GM21529 (cell line): Measurements from ENCODE around the gene LHFPL2.

ENCODE experiments used
- ATAC-seq: cut with Tn5 transposase; IDR thresholded peaks from one replicate; pipeline ENCODE4 v1.9.1; 2021; ENCODE audit not compliant: unreplicated experiment

Gene LHFPL2

GRCh38 chr5:78547183-78547582 is 101.4 kb downstream of the LHFPL2 start:
- ATAC-seq: no peak

GRCh38 chr5:78546276-78546996 is 102.1 kb downstream of the LHFPL2 start:
- ATAC-seq: no peak

- ATAC-seq: no peak
Observed at GRCh38 chr5:78545406-78545805, 103.2 kb downstream of the LHFPL2 start.

- no peak for ATAC-seq
Observed at GRCh38 chr5:78544561-78545201, 103.9 kb downstream of the LHFPL2 start.

GRCh38 chr5:78543916-78544315 is 104.7 kb downstream of the LHFPL2 start:
- ATAC-seq: no peak

GRCh38 chr5:78543292-78543691 is 105.3 kb downstream of the LHFPL2 start:
- no peak for ATAC-seq

GRCh38 chr5:78542321-78542840 is 106.2 kb downstream of the LHFPL2 start:
- ATAC-seq: no peak

- ATAC-seq: no peak
Observed at GRCh38 chr5:78541086-78541654, 107.4 kb downstream of the LHFPL2 start.

GRCh38 chr5:78540335-78541085 is 108.1 kb downstream of the LHFPL2 start:
- no peak for ATAC-seq

GRCh38 chr5:78538240-78538850 is 110.2 kb downstream of the LHFPL2 start:
- no peak for ATAC-seq

- ATAC-seq: peak; percentile 62
Observed at GRCh38 chr5:78537821-78538220, 110.8 kb downstream of the LHFPL2 start.

GRCh38 chr5:78537411-78537810 is 111.2 kb downstream of the LHFPL2 start:
- no peak for ATAC-seq

- no peak for ATAC-seq
Observed at GRCh38 chr5:78536661-78537196, 111.8 kb downstream of the LHFPL2 start.

GRCh38 chr5:78534905-78535200 is 113.7 kb downstream of the LHFPL2 start:
- no peak for ATAC-seq

GRCh38 chr5:78534148-78534904 is 114.2 kb downstream of the LHFPL2 start:
- no peak for ATAC-seq

- ATAC-seq: no peak
Observed at GRCh38 chr5:78533356-78533755, 115.2 kb downstream of the LHFPL2 start.

- ATAC-seq: no peak
Observed at GRCh38 chr5:78530342-78531096, 118.1 kb downstream of the LHFPL2 start.

- no peak for ATAC-seq
Observed at GRCh38 chr5:78527925-78528324, 120.6 kb downstream of the LHFPL2 start.

- ATAC-seq: no peak
Observed at GRCh38 chr5:78527054-78527859, 121.3 kb downstream of the LHFPL2 start.
